NB4 (cell line): ENCODE data around the gene TTLL13.

Experiments used
- CTCF ChIP-seq: IDR thresholded peaks from one replicate; pipeline ENCODE4 v1.5.1; 2012; ENCODE audit warnings: low read depth, low read length
- MAX ChIP-seq: IDR thresholded peaks from 2 replicates; pipeline ENCODE4 v1.6.1; 2011; ENCODE audit warnings: low read depth, low read length
- MYC ChIP-seq: IDR thresholded peaks from 2 replicates; pipeline ENCODE4 v1.6.1; 2011; ENCODE audit warnings: low read depth, low read length
- POLR2A ChIP-seq: IDR thresholded peaks from 2 replicates; pipeline ENCODE4 v1.6.1; 2011; ENCODE audit warnings: mild to moderate bottlenecking; ENCODE audit not compliant: insufficient read length; ENCODE audit errors: extremely low read depth

DNA sequence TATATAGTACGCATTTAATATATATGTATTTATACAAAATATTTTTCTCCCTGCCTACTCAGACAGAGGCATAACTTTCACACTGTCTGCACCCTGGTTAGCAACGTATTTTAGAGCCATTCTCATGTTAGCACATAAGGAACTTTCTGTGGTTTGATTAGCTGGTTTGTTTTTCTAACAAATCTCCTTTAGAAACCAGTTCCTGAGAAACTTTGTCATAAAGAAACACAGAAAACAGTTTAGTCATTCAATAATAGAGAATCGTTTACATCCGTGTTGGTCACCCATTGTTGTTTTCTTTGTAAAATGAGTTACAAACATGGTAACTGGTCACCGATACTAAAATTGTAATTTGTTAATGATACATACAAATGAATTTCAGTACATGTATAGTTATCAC is 10.2 kb downstream of the TTLL13 start:
- no peak for TF ChIP-seq CTCF
- TF ChIP-seq POLR2A: no peak
- TF ChIP-seq MYC: no peak
- no peak for TF ChIP-seq MAX
